ENCODE measurements around the gene KLK13.

Gene KLK13

GRCh38 chr19:51012661-51013190 lies 52.2 kb downstream of the KLK13 start:
- DNase-seq (ENCODE audit: low spot score), result no peak
- TF ChIP-seq CTCF (IDR thresholded peaks at IDR 0.05; ENCODE audit: extremely low read depth, missing control alignments), result no peak

- no peak for TF ChIP-seq CTCF (IDR thresholded peaks at IDR 0.05; ENCODE audit: extremely low read depth, missing control alignments)
- no peak for DNase-seq (ENCODE audit: low spot score)
Observed at GRCh38 chr19:51010066-51010795, 54.7 kb downstream of the KLK13 start.

- no peak for DNase-seq (ENCODE audit: low spot score)
- no peak for TF ChIP-seq CTCF (IDR thresholded peaks at IDR 0.05; ENCODE audit: extremely low read depth, missing control alignments)
Observed at GRCh38 chr19:51009061-51009891, 55.6 kb downstream of the KLK13 start.

- DNase-seq (ENCODE audit: low spot score), result no peak
- TF ChIP-seq CTCF (IDR thresholded peaks at IDR 0.05; ENCODE audit: extremely low read depth, missing control alignments), result no peak
Observed at GRCh38 chr19:51007488-51007887, 57.4 kb downstream of the KLK13 start.

GRCh38 chr19:51006406-51006805 lies 58.5 kb downstream of the KLK13 start:
- TF ChIP-seq CTCF (IDR thresholded peaks at IDR 0.05; ENCODE audit: extremely low read depth, missing control alignments), result no peak
- DNase-seq (ENCODE audit: low spot score), result no peak
